Renal cortical epithelial cell (primary cell): ENCODE data around the gene ARHGAP23. TPM values are rescaled to one million over a fixed set of nuclear protein-coding genes. Genes with fewer than 3 reads are reported as not detected.
A peak's percentile ranks its signal among the peaks of the same experiment; 100 is the strongest.

Experiments
- DNase-seq: peaks from one replicate; pipeline ENCODE4 v3.0.0-alpha.2; 2011; ENCODE audit warnings: low read depth
- total RNA-seq: library from RNA; depleted of rRNA; stranded (reverse); fragments of >200 nt; gene quantifications from 2 replicates; pipeline ENCODE4 v1.2.3, GENCODE V29; 2014

The ARHGAP23 gene
- 7.5 and 47.9 TPM in 2 replicates for total RNA-seq

DNA sequence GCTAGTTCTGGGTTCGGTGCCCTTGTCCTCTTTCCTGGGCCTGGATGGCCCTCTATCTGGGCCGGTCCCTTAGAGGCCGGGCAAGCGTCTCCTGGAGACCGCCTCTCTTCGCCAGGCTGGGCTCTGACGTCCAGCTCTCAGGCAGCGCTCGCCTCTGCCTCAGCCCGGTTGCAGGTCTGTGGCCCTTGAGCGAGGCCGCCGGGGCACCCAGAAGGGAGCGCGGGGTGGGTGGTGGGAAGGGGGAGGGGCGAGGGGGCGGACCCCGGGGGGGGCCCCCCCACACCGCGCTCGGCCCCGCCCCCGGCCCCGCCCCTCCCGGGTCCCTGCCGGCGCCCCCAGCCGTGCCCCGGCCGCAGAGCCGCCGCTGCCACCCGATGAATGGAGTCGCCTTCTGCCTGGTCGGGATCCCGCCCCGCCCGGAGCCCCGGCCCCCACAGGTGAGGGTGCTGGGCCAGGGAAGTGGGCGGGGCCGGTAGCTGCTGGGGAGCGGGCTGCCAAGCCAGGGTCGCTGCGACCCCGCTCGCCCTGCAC lies at the start of gene ARHGAP23:
Gene ARHGAP23, plus strand, starts transcription at position 353 of the 531 bp plus-strand sequence. Its CDS starts 22 bp downstream, at position 375.
- DNase-seq: peak; percentile 42

DNA sequence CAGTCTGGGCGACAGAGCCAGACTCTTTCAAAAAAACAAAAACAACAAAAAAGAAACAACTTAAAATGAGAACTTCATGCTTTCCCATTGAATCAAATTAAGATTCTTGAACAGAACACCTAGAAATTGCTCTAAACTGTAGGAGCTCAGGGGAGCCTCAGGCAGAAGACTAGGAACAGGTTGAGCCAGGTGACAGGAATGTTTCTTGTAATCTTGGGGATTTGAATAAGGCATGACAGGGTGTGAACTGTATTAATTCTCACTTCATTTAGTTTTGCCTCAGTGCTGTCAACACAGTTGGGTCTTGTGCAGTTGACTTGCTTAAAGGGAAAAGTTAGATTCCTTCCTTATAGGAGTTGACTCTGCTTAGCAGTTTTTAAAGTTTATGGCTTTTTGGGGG lies 48.8 kb upstream of the ARHGAP23 start:
- no peak for DNase-seq

DNA sequence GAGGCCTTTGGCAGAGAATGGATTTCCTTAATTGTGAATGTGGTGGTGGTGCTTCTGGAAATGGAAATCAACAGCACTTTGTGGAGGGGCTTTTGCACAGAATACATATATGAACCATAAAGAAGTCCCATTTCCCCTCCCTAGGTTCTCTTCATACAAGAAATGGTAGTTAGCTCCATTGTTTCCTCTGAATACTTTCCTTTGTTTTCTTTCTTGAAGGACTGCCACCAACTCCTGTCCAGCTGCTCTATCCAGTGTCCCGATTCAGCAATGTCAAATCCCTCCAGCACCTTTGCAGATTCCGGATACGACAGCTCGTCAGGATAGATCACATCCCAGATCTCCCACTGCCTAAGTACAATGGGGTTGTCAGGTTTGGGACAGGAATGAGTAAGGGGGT lies 33.2 kb upstream of the ARHGAP23 start:
- DNase-seq: no peak

GRCh38 chr17:38397227-38397626 lies 31.0 kb upstream of the ARHGAP23 start:
- no peak for DNase-seq

- DNase-seq: no peak
These were observed 28.0 kb upstream of the ARHGAP23 start for GRCh38 chr17:38400286-38400685.

GRCh38 chr17:38401459-38401858 lies 26.8 kb upstream of the ARHGAP23 start:
- no peak for DNase-seq

DNA sequence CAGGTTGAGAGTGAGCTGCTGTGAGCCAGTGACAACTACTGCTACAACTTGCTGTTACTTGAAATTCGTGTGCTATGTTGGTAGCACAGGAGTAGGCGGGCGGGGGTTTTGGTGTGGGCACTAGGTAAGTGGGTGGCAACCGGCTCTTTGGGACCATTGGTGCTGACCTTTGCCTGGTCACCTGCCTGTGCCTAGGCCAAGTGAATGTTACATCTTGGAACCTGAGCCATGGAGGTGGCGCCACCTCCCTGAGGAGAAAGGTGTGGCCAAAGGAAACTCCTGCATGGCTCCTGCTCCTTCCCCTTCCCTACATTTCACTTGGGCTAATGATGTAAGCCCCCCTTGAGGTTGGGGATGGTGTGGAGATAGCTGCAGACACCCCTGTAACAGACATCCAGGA lies 25.4 kb upstream of the ARHGAP23 start:
- no peak for DNase-seq

DNA sequence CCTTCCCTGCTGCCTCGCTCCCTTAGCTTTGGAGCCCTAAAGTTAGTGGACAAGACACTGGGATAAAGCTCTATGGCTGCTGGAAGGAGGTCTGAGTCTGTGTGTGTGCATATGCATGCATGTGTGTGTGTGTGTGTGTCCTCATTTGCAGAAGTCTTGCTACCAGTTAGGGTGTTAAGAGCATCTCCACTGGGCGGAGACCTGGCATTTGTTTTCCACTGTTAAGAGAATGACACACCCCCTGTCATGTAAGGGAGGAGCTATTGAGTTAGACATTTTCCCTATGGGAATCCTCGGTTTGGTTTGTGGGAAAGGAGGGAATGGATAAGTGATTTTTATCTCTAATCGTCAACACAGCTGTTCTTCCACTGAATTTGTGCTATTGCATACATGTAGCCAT lies 24.8 kb upstream of the ARHGAP23 start:
- DNase-seq: no peak

- no peak for DNase-seq
These were observed 23.9 kb upstream of the ARHGAP23 start for GRCh38 chr17:38404174-38404943.

- DNase-seq: no peak
These were observed 22.6 kb upstream of the ARHGAP23 start for GRCh38 chr17:38405654-38406053.

GRCh38 chr17:38410201-38410600 lies 18.1 kb upstream of the ARHGAP23 start:
- DNase-seq: no peak

DNA sequence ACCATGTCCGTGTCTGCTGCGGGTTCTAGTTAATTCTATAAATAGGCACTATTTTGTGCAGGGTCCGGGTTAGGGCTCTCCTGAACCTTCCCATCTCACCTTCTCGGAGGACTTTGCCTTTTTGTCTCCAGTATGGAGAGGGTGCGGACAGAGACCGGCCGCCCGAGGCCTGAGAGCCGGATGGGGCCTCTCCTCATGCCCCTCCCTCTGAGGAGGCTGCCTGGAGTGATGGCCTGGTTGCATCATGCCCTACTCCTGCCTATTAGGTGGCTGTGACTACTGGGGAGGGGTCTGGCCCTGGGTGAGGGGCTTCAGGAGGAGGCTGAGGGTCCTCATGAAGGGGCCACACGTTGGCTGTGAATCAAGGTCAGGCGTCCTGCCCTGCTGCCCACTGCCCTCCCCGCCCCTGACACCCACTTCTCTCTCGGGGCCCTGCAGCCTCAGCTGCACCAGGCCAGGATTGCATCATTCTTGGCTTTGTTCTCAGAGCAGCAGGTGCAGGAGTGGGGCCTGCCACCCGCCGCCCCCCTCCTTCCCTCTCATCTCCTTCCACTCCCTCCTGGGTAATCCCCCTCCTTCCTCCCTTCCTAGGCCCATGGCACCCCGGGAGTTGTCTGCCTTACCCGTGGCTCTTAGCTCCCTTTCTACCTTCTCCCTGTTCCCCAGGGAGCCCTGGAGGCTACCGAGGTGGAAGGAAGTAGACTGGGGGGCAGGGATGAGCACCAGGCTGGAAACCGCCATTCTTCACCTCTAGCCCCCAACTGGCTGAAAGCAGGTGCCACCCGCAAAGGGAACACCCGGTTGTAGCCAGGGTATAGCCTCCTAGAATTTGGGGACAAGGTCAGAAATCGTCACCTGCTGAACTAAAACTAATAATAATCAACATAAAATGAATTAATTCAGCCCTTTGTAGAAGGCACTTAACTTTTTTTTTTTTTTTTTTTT lies 12.7 kb upstream of the ARHGAP23 start:
- DNase-seq: peak; percentile 22

GRCh38 chr17:38416840-38417209 lies 11.4 kb upstream of the ARHGAP23 start:
- DNase-seq: no peak

GRCh38 chr17:38417210-38417951 lies 10.9 kb upstream of the ARHGAP23 start:
- DNase-seq: no peak

DNA sequence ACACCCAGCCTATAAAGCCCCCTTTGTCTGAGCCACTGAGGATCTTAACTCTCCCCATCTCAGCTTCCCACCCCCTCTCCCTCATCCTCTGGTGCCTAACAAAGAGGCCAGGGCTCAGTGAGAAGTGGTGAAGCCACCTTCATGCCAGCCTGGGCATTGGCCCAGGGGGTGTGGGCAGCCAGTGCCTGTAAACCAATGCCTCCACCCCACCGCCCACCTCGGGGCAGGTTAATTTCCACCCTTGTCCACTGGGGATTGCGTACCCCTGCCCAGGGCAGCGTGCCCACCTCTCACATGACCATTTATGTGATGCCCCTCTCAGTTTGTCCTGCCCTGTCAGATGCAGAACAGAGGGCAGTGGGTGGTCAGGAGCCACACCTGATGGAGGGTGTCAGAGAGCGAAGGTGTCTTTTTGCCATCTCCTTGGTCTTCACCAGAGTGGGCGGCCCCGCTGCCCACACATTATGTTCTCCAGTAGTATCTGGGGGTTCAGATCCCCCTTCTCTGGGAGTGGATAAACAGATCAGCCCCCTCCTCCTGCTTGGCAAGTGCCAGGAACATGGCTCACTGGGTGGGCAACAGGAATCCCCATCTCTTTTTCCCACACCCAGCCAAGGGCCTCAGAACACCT lies 10.1 kb upstream of the ARHGAP23 start:
- no peak for DNase-seq

DNA sequence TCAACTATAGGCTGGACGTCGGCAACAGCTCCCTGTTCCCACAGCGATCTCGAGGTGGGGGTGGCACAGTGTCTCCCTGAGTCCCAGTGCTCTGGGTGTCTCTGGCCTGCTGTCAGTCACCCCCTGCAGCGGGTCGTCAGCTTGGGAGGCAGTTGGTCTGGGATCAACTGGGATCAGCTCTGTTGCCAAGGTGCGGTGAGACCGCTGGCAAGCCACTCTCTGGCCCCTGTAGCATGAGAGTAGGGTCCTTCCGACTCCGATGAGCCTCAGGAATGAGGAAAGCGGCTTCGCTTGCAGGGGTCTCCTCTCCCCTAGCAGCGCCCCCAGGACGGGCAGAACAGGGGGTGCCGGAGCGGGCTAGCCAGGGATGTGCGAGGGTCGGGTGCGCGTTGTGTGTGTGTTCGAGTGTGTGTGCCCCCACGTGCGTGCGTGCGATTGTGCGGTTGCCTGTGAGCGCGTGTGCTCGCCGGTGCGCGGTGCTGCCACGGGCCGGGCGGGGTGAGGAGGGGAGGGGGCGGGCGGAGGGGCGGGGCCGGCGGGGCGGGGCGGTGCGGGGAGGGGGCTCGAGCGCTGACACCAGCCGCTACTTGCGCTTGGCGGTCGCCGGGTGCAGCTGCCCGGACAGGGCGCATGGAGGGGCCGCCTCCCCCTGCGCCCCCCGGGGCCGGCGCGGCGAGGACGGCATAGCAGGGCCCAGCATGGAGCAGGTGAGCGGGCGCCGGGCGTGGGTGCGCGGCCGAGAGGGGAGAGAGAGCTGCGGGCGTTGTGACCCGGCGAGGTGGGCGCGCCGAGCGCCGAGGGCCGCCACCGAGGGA lies 9.4 kb upstream of the ARHGAP23 start:
- no peak for DNase-seq

DNA sequence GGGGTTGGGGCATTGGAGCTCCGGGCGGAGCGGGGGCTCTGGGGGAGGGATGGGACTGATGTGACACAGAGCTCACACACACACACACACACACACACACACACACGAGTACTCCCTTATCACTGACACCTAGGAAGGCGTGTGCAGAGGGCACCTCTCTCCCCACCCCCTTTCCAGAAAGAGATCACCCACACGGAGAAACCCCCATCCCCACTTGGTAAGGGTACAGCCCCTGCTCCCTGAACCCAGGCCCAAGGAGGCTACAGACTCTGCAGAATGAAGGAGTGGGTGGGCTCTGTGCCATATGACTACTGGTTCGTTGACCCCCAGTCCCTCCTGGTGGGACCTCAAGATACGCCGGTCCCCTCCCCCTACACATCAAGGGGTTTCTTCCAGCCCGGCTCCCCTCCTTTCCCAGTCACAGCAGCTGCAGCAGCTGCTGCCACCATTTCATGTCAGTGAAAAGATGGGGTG lies 8.7 kb upstream of the ARHGAP23 start:
- DNase-seq: no peak

GRCh38 chr17:38420518-38420917 lies 7.7 kb upstream of the ARHGAP23 start:
- no peak for DNase-seq

DNA sequence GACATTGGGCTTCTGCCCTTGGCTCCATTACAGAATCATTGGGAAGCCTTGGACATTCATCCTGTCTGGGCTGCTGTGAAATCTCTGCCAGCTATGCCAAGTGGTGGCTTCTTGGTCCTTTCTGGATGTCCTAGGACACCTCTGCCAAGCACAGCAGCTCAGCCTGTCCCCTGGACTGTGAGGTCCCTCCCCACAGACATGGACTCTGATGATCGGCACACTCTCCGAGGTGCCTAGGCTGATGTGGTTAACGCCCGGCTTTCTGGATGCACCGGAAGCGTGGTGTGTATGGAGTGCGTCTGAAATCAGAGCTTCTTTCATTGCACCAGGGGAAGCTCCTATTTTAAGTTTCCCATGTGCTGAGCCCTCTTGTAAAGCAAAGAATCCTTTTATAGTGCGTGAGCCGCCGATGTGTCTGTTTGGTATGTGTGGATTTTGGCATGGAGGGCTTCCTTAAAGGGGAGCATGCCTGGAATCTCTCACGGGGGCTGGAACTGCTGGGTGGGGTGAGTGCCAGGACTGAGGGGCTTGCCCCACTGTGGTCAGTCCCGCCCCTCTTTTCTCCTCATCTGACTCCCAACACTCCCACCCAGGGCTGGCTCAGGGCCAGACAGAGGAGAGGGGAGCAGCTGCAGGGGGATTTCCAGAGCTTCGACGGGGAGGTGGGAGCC lies 7.0 kb upstream of the ARHGAP23 start:
- DNase-seq: no peak
